RWPE2 (cell line): ENCODE results near the gene HMX1.

ENCODE experiments used
- ATAC-seq: fragments of 200-7000 bp; cut with Tn5 transposase; 3 replicates; pipeline ENCODE4 v1.9.1; 2021; ENCODE audit warnings: low read depth
- DNase-seq: peaks from one replicate; pipeline ENCODE4 v3.0.0-alpha.2; 2020; ENCODE audit warnings: low spot score
- H3K27ac ChIP-seq: fragments of 450-650 bp; 2 replicates; pipeline ENCODE4 v1.5.1; 2017; ENCODE audit warnings: mild to moderate bottlenecking; ENCODE audit not compliant: poor library complexity, severe bottlenecking
- H3K27me3 ChIP-seq: fragments of 250-450 bp; sonication (Bioruptor Pico); 2 replicates; pipeline ENCODE4 v1.5.1; 2021; ENCODE audit warnings: mild to moderate bottlenecking, moderate library complexity; ENCODE audit not compliant: insufficient read depth, poor library complexity, severe bottlenecking
- H3K36me3 ChIP-seq: fragments of 250-450 bp; sonication (Bioruptor Pico); 2 replicates; pipeline ENCODE4 v1.5.1; 2020; ENCODE audit warnings: low read depth, mild to moderate bottlenecking, moderate library complexity
- H3K4me1 ChIP-seq: fragments of 250-450 bp; sonication (Bioruptor Pico); 2 replicates; pipeline ENCODE4 v1.5.1; 2021; ENCODE audit warnings: mild to moderate bottlenecking, moderate library complexity; ENCODE audit not compliant: insufficient read depth, poor library complexity, severe bottlenecking
- H3K4me3 ChIP-seq: fragments of 250-450 bp; sonication (Bioruptor Pico); 2 replicates; pipeline ENCODE4 v1.5.1; 2021; ENCODE audit warnings: mild to moderate bottlenecking, moderate library complexity; ENCODE audit not compliant: severe bottlenecking
- H3K9me3 ChIP-seq: fragments of 250-450 bp; sonication (Bioruptor Pico); 2 replicates; pipeline ENCODE4 v1.5.1; 2021; ENCODE audit warnings: mild to moderate bottlenecking, moderate library complexity; ENCODE audit not compliant: severe bottlenecking
- TF ChIP-seq, protein P1 (sequence below): fragments of 450-650 bp; IDR thresholded peaks from one replicate; pipeline ENCODE4 v1.5.1; 2017; ENCODE audit warnings: mild to moderate bottlenecking, moderate library complexity; ENCODE audit not compliant: poor library complexity, severe bottlenecking

The HMX1 gene

DNA sequence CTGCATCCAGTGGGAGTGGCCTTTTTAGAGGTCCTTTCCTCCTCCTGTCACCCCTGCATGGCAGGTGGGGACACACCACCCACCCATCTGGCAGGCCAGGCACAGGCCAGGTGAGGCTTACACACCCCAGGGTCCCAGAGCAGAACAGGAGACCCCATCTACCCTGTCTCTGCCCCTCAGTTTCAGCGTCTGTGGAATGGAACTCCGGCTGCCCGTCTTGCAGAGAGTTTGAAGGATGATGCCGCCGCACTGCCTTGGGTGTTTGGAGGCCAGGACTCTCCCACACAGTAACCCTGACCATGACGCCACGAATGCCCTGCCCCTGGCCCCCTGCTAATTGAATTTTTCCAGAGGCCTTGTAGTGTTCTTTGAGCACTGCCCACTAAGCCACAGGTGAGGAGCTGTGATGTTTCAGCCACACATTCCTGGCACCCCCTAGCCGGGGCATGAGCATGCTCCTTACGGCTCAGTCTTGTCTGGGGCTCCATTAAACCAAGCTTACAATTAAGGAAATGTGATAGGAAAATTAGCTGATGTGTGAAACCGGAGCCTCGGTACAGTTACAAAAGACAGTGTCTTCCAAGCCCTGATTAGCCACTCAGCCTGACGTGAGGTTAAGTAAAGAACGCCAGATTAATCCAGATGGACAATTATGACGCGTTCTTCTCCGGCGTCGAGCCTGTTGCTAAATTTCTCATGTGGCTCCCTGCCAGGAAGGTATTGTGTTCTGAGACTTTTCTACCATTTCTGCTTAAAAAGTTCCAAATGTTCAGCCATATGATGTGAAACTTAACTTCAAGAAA, 39.3 kb downstream of the HMX1 start:
- Histone ChIP-seq H3K27me3 (peaks cover 20% of the 10 kb centered on the region), H3K36me3 (no peaks in the 10 kb centered on the region), H3K27ac (no peak overlapping the region), H3K4me1 (no peaks in the 10 kb centered on the region), H3K9me3 (no peaks in the 10 kb centered on the region), H3K4me3 (no peak overlapping the region)
- ATAC-seq (no peak), DNase-seq (peak; percentile 30)
- TF ChIP-seq, protein P1, sequence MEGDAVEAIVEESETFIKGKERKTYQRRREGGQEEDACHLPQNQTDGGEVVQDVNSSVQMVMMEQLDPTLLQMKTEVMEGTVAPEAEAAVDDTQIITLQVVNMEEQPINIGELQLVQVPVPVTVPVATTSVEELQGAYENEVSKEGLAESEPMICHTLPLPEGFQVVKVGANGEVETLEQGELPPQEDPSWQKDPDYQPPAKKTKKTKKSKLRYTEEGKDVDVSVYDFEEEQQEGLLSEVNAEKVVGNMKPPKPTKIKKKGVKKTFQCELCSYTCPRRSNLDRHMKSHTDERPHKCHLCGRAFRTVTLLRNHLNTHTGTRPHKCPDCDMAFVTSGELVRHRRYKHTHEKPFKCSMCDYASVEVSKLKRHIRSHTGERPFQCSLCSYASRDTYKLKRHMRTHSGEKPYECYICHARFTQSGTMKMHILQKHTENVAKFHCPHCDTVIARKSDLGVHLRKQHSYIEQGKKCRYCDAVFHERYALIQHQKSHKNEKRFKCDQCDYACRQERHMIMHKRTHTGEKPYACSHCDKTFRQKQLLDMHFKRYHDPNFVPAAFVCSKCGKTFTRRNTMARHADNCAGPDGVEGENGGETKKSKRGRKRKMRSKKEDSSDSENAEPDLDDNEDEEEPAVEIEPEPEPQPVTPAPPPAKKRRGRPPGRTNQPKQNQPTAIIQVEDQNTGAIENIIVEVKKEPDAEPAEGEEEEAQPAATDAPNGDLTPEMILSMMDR, result no peak

DNA sequence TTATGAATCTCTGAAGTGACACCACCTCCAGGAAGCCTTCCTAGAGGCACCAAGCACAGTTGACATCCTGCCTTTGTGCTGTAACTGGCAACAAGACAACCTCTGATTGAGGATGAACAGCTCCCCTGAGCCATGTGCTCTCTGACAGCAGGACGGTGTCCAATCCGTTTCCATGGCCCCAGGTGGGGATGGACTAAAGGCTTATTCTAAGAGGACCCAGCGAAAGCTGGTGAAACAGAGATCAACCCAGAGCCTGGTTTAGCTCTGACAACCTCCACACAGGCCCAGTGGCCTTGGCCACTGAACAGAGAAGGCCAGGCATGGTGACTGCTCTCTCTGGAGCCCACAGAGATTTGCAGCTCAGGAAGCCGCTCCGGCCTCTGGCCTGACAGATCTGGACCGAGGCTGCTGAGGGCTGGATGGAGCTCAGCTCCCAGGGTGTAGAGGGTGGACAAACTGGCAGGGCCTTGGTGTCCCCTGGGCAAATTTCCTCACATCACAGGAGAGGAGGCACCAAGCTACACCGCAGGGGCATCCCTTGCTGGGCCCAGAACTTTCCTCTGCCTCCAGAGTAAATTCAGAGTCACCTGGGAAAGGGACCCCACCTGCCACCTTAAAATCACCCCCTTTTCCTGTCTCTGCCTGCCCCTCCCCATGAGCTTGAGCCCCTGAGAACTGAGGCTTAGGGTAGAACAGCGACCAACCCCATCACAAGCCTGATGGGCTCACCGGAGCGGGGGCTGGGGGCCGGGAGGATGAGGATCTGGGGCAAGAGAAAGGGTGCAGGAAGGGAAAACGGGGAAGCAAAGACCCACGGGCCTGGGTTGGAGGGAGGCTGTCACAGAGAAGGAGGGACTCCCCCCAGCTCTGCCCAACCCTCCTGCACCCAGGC, 40.2 kb downstream of the HMX1 start:
- peaks cover 23% of the 10 kb centered on the region for H3K27me3 ChIP-seq
- ATAC-seq, result no peak
- no peak overlapping the region for H3K27ac ChIP-seq
- no peak overlapping the region for H3K4me3 ChIP-seq
- no peaks in the 10 kb centered on the region for H3K9me3 ChIP-seq
- H3K4me1 ChIP-seq, result no peaks in the 10 kb centered on the region
- peak; percentile 47 for DNase-seq
- TF ChIP-seq, protein P1, result no peak
- no peaks in the 10 kb centered on the region for H3K36me3 ChIP-seq

DNA sequence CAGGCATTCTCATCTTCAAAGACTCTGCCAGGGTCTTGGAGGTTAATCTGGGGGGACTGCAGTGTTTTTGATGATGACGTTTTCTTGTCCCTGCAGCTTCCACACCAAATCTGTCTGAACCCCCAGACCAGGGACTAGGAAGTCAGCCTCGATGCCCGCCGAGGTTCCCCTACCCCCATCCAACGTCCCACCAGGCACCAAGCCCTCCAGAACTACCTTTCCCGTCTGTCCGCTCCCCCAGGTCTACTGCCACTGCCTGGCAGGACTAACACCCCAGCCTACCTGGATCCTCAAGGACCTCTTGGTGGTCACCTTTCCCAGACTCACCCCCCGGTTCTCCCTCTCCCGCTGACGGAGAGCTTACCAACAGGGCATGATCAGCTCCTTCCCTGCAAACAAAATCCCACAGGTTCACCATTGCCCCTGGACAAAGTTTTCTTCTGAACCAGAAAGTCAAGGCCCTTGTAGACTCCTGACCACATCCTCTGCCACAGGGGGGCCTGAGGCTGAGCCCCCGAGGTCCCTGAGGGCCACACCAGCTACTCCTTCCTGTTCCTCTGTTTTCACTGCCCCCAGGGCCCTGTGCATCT, 40.9 kb downstream of the HMX1 start:
- no peaks in the 10 kb centered on the region for H3K9me3 ChIP-seq
- no peaks in the 10 kb centered on the region for H3K4me1 ChIP-seq
- H3K27ac ChIP-seq, result no peak overlapping the region
- DNase-seq, result no peak
- H3K4me3 ChIP-seq, result no peak overlapping the region
- peaks cover 24% of the 10 kb centered on the region for H3K27me3 ChIP-seq
- no peaks in the 10 kb centered on the region for H3K36me3 ChIP-seq
- TF ChIP-seq, protein P1, result no peak
- ATAC-seq, result no peak

DNA sequence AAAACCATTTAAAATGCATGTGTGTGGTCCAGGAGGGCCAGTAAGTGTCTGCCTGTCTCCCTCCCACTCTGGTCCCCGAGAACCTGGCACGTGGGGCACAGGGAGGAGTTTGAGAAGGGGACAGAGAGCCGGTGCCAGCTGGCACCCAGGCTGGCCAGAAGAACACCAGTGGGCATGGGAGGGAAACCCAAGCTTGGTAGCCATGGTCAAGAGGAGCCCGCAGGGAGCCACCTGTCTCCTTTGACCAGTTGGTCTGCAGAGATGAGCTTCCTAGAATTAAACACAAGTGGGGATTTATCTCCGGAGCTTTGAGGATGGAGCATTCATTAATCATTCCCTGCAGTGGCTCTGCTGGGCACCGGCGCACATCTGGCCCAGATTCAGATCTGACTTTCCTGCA, 41.6 kb downstream of the HMX1 start:
- no peaks in the 10 kb centered on the region for H3K36me3 ChIP-seq
- no peak for ATAC-seq
- no peak overlapping the region for H3K27ac ChIP-seq
- no peak overlapping the region for H3K4me3 ChIP-seq
- TF ChIP-seq, protein P1, result no peak
- no peaks in the 10 kb centered on the region for H3K4me1 ChIP-seq
- no peak for DNase-seq
- H3K9me3 ChIP-seq, result no peaks in the 10 kb centered on the region
- H3K27me3 ChIP-seq, result peaks cover 29% of the 10 kb centered on the region
